ENCODE data around the gene CRBN. TPM values are rescaled to one million over a fixed set of nuclear protein-coding genes. Genes with fewer than 3 reads are reported as not detected.
A peak's percentile ranks its signal among the peaks of the same experiment; 100 is the strongest.

The CRBN gene
- total RNA-seq, 1 experiment from 2014 or later: 42.1 TPM

GRCh38 chr3:3117651-3118050, 61.8 kb downstream of the CRBN start:
- H3K4me3 ChIP-seq (ENCODE audit: low read depth, low read length): no peak overlapping the region
- POLR2A ChIA-PET: no interaction called here
- no peaks in the 10 kb centered on the region for H3K27me3 Mint-ChIP-seq (ENCODE audit: insufficient read depth, unreplicated experiment)
- no peak for DNase-seq
- H3K9me3 ChIP-seq: no peaks in the 10 kb centered on the region
- BruUV-seq (replicated peaks): no TSS peak
- CTCF ChIA-PET: no interaction called here
- H3K36me3 ChIP-seq (ENCODE audit: control insufficient read depth, insufficient read depth, low read length): no peaks in the 10 kb centered on the region
- no peak overlapping the region for H3K27ac Mint-ChIP-seq (ENCODE audit: unreplicated experiment)
- H3K4me1 ChIP-seq: peaks cover 11% of the 10 kb centered on the region
- no peaks in the 10 kb centered on the region for H3K9me3 Mint-ChIP-seq (ENCODE audit: unreplicated experiment)
- H3K4me1 Mint-ChIP-seq (ENCODE audit: low read depth, unreplicated experiment): no peaks in the 10 kb centered on the region
- no peak overlapping the region for H3K4me3 Mint-ChIP-seq (ENCODE audit: unreplicated experiment)
- TF ChIP-seq CTCF (IDR thresholded peaks at IDR 0.05; ENCODE audit: insufficient read depth in 1 of 2, low read depth in 1 of 2, low read length in 1 of 2, severe bottlenecking in 1 of 2, unreplicated experiment in 1 of 2): no peak
- H3K27me3 ChIP-seq (replicated peaks; ENCODE audit: control insufficient read depth, insufficient read depth, low read length): no peaks in the 10 kb centered on the region
- intact Hi-C loops (cut with micrococcal nuclease; ENCODE audit: unreplicated experiment): no loop called here
- no peaks in the 10 kb centered on the region for H3K36me3 Mint-ChIP-seq (ENCODE audit: insufficient read depth, unreplicated experiment)

DNA sequence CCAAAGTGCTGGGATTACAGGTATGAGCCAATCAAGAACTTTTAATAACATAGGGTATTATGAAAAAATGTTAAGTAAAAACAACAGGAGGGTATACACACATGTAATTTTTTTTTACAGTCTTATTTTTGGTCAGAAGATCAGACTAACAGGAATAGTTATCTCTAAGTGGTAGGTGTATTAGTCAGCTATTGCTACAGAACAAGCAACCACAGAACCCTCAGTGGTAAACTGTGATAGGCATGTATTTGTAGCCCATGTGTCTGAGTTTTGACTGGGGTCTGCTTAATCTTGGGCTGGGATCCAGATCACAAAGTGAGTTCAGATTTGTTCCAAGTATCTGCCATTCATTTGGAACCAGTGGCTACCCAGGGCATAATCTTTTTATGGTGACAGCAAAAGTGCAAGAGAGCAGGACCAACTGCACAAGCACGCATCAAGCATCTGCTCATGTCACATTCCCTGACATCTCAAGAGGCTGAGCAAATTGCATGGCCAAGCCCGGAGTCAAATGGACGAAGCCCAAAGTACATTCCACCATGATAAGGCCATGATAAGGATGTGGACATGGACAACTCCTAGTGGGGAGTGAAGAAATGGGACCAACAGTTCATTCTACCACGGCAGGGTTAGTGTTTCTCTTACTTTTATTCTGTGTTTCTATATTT, 66.3 kb downstream of the CRBN start:
- H3K4me3 ChIP-seq (ENCODE audit: low read depth, low read length): no peak overlapping the region
- H3K4me3 Mint-ChIP-seq (ENCODE audit: unreplicated experiment): no peak overlapping the region
- H3K36me3 ChIP-seq (ENCODE audit: control insufficient read depth, insufficient read depth, low read length): no peaks in the 10 kb centered on the region
- intact Hi-C loops (cut with micrococcal nuclease; ENCODE audit: unreplicated experiment): no loop called here
- no peaks in the 10 kb centered on the region for H3K36me3 Mint-ChIP-seq (ENCODE audit: insufficient read depth, unreplicated experiment)
- no peak overlapping the region for H3K27ac Mint-ChIP-seq (ENCODE audit: unreplicated experiment)
- no peaks in the 10 kb centered on the region for H3K27me3 Mint-ChIP-seq (ENCODE audit: insufficient read depth, unreplicated experiment)
- peak; percentile 16 to 45 for DNase-seq
- ChIA-PET POLR2A (no interaction called here), CTCF (no interaction called here)
- peaks cover 16% of the 10 kb centered on the region for H3K4me1 Mint-ChIP-seq (ENCODE audit: low read depth, unreplicated experiment)
- no peak for TF ChIP-seq CTCF (IDR thresholded peaks at IDR 0.05; ENCODE audit: insufficient read depth in 1 of 2, low read depth in 1 of 2, low read length in 1 of 2, severe bottlenecking in 1 of 2, unreplicated experiment in 1 of 2)
- H3K27me3 ChIP-seq (replicated peaks; ENCODE audit: control insufficient read depth, insufficient read depth, low read length): no peaks in the 10 kb centered on the region
- BruUV-seq (replicated peaks): no TSS peak
- H3K4me1 ChIP-seq: peaks cover 17% of the 10 kb centered on the region
- H3K9me3 ChIP-seq: no peaks in the 10 kb centered on the region
- H3K9me3 Mint-ChIP-seq (ENCODE audit: unreplicated experiment): no peaks in the 10 kb centered on the region

- Mint-ChIP-seq H3K4me3 (ENCODE audit: unreplicated experiment) (peak overlapping the region; percentile 53), H3K9me3 (ENCODE audit: unreplicated experiment) (no peaks in the 10 kb centered on the region), H3K4me1 (ENCODE audit: low read depth, unreplicated experiment) (peaks cover 16% of the 10 kb centered on the region), H3K27ac (ENCODE audit: unreplicated experiment) (peak overlapping the region; percentile 53), H3K36me3 (ENCODE audit: insufficient read depth, unreplicated experiment) (no peaks in the 10 kb centered on the region), H3K27me3 (ENCODE audit: insufficient read depth, unreplicated experiment) (no peaks in the 10 kb centered on the region)
- no peak overlapping the region for H3K4me3 ChIP-seq (ENCODE audit: low read depth, low read length)
- ChIA-PET POLR2A (no interaction called here), CTCF (no interaction called here)
- no peak for DNase-seq
- TF ChIP-seq CTCF (IDR thresholded peaks at IDR 0.05; ENCODE audit: insufficient read depth in 1 of 2, low read depth in 1 of 2, low read length in 1 of 2, severe bottlenecking in 1 of 2, unreplicated experiment in 1 of 2): no peak
- no peaks in the 10 kb centered on the region for H3K36me3 ChIP-seq (ENCODE audit: control insufficient read depth, insufficient read depth, low read length)
- H3K9me3 ChIP-seq: no peaks in the 10 kb centered on the region
- H3K27me3 ChIP-seq (replicated peaks; ENCODE audit: control insufficient read depth, insufficient read depth, low read length): no peaks in the 10 kb centered on the region
- peaks cover 17% of the 10 kb centered on the region for H3K4me1 ChIP-seq
- no TSS peak for BruUV-seq (replicated peaks)
- intact Hi-C loops (cut with micrococcal nuclease; ENCODE audit: unreplicated experiment): no loop called here
Observed at GRCh38 chr3:3110749-3111361, 68.6 kb downstream of the CRBN start.
